HG03103 (cell line): ENCODE measurements around the gene CHST10.
A peak's percentile ranks its signal among the peaks of the same experiment; 100 is the strongest.
"Not testable (repeated sequence)": the region's sequence is repeated elsewhere in the genome, so short reads cannot be mapped to it uniquely, and the experiment has no call there.

Experiments used
- ATAC-seq: cut with Tn5 transposase; IDR thresholded peaks from one replicate; pipeline ENCODE4 v1.9.1; 2021; ENCODE audit warnings: low read depth; ENCODE audit not compliant: unreplicated experiment

Gene CHST10

DNA sequence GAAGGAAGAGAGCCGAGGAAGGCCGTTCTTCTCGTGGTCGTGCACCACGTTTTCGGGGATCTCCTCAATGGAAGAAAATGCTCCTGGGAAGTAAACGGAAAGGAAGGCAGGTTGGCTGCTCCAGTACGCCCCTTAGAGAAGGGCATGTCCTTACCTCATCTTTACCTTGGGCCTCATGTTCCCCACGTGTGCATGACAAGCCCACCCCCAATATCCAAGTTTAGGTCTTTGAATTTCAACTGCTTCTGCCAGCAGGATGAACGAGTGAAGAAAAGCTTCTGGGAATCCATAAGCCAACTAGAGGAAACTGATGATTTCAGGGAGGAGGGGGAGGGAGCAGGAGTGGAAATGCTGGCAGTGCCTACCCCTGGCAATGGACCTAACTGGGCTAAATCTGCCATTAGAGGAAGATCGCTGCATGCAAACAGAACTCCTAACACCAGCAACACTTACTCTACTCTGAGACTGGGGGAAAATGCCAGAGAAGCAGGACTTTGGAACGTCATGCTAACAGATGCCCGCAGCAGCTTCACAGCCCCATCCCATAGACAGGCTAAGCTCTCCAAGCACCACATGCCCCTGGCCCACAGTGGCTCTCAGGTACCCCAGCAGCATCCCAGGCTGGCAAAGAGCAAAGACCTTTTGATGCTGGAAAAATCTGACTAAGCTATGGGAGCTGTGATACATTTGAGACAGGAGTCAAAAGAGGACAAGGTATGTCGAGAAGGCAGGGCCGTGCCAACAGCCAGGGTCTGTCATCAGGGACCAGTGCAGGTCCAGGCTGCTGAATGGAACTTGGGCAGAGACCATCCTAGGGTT lies 21.7 kb downstream of the CHST10 start:
- ATAC-seq = no peak

DNA sequence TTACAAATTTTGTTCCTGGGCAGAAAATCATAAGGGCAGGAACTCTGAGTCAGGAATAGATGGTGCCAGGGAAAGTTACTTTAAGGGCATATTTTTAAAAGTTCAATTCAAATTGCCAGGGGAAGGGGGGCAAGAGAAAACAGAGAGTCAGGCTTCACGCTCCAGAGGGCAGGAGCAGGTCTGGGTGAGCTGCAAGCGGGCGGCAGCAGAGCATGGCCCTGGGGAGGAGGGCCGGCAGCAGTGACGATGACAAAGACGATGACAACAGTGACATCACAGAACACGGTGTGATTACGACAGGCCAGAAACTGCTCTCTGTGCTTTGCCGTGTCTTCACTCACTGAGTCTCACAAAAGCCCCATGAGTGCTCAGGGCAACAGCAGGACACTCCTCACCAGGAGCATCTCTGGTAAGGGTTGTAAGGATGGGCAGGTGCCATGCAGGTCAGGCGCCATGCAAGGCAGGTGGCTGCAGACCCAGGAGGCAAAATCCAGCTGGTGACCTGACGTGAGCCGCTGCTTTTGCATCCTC lies 23.3 kb downstream of the CHST10 start:
- peak; percentile 46 for ATAC-seq

DNA sequence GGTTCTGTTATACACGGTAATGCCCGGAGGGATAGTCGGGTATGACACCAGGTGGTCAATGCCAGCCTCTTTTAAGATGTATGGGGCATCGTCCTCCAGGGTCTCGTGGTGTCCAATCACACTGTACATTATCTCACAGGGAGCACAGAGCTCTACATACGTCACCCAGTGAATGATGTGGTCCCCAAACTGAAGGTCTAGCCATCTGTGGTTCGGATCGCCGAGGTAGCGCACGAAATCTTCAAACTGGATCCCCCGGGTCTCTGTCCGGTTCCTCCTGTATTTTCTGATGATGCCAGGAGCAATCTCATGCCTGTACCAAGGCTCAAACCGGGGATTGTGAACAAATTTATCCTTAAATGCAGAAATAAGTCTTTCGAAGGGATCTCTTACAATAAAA lies 24.1 kb downstream of the CHST10 start:
- ATAC-seq = no peak

DNA sequence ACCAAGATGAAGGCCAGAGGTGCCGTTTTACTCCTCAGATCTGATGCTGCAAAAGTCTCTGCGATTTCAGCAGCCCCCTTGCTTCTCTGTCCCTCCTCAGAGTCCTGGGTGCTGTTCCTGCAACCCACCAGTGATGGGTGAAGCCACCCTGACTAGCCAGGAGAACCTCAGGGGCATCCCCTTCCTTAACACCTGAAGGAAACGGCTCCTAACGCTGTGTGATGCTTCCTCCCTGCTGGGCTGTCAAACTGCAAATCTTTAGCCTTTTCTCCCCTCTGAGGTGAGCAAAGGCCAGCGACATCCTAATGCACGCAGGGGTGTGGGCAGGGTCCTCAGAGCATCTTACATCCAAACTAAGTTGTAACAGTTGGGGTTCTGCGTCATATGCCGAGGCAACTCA lies 24.8 kb downstream of the CHST10 start:
- ATAC-seq = no peak

DNA sequence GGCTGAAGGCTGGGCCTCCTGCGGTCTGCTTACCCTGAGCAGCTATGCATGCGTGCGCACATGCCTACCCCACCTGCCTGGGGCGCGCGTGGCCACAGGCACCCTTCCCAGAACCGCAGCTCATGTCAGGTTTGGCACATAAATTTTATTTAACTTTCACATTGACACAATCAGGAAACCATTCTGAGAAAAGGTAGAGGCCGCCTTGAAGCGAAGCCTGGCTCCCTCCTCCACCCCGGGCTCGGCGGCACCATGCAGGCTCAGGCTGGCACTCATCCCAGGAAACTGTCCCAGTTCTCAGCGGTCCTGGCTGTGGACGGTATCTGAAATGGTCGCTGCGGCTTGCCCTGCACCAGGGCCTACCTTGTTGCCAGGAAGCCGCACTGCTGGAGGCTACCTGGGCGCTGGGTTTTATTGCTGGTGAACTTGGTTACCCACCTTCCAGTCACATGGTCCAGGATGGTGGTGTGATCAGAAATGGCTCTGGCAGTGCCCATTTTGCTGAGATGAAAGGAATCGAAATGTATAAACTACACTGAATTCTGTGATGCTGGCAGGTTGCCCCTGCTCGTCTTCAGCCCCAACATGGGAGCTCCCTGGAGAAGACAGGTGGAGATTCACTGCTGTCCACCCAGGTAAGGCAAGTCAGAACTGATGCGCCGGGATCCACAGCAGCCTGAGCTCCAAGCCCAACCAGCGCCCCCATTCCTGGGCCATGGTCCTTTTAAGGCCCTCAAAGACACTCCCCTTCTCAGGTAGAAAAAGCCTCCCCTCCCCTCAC lies 25.5 kb downstream of the CHST10 start:
- ATAC-seq = no peak

DNA sequence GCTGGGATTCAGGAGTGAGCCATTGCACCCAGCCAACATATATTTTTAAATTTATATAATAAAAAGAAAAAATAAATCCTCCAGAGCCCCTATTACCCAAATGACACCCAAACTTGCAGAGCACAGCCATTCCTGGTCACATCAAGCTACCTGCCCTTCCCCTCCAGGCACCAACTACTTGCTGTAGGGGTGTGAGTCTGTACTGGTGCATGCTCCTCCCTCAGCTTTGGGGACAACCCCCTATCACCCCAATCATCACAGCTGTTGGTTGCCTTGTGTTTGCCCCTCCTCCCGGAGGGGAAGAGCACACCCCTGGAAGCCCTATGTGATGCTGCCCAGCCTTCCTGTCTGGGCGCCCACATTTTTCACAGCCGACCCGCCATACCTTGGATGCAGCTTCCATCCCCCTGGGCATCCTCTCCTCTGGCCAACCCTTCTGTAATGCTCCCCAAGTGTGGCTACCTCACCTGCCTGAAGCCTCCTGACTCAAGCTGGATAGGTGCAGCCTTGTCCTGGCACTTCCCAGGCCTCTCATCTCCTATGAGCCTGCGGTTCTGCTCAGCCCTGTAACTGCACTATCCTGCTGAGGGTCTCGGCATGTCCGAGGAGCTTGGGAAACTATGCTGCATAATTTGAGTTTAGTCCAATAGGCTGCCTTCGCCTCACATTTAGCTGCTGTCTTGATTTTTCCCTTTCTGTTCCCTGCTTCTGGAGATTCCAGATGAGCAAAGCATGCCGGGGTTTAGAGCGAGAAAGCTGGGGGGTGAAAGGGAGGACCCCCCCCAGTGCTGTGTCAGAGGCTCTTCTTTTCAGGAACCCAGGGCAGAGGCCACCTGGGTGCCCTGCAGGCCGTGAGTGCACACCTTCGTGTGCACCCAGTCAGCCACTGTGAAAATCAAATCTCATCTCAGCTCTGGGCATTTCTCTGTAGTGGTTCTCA lies 27.2 kb downstream of the CHST10 start:
- ATAC-seq = no peak

DNA sequence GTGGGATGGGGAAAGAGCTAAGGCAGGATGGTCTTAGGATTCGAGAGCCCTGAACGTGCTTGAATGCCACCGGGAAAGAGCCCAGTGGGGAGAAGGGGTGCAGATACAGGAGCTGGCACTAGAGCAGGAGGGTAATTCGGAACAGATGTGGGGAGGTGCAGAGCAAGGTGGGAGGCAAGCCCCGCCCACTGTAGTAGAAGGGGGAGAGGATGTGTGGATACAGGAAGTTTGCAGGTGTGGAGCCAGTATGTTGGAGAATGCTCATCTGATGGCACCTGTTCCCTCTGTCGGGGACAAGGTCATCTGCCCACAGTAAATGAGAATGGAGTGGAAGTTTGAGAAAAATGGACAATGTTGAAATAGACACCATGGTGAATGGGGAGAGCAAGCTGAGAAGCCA lies 28.8 kb downstream of the CHST10 start:
- no peak for ATAC-seq

DNA sequence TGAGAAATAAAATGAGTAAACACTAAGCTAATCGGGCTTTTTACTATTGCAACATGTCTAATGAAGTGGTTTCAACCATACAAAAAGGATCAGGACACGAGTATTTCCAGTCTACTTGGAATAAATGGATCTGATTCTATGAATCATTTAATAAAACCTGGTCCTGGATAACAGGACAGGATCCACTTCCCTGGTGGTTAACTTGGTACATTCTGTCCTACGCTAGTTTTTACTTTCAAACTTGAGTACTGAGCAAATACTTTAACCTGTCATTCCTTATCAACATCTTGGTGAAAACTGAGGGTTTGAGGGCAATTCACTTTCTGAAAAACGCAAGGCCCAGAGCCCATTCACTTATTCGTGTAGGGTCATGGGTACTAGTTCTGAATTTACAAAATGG lies 33.5 kb downstream of the CHST10 start:
- no peak for ATAC-seq

DNA sequence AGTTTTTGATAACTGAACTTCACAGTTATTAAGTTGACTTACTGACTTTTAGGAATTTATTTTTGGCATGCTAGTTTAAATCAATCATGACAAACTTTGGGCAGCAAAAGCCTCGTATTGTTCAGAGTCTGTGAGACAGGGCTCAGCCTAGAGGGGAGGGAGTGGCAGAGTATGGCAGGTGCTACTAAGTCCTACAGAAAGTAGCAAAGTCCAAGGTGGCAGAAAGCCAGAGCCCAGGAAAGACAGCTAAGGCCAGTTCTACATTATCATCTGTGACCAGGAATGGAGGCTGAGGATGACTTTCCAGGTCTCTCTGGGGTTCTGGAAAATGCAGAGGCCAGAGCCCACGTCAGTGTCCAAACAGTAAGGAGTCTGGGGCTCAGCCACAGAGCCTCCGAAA lies 34.2 kb downstream of the CHST10 start:
- ATAC-seq = no peak

DNA sequence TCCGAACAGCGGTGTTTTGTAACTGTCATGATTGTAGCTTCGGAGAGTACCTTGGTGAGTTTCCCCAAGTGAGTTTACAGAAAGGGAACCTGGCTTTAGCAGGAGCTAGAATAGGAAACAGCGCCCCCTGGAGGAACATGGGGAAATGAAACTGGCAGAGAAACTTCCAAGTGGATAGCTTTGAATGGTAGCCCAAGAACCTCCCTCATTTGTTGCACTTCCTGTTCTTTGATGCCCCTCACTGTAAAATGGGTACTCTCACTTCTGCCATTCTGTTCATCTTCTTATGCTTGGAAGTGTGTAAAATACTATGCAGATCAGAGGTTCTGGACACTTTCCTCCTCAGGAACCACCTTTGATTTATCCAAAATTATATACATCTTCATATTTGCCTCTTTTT lies 36.2 kb downstream of the CHST10 start:
- ATAC-seq = no peak

DNA sequence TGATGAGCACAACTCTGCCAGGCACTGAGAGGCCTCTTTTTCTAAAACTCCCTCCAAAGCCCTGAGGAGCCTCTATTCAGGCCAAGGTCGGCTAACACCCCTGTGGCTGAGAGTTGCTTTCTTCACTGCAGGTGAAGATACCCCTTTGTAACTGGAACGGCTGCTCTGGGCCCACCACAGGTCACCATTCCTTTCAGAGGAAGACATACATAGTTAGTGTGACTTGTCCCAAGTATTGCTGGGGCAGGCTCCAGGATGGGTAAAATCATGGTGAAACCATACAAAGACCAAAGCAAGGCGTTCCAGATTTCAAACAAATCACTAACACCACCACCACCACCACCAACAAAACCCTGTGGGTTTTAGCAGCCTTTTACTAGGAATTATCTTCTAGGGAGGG lies 36.8 kb downstream of the CHST10 start:
- no peak for ATAC-seq

DNA sequence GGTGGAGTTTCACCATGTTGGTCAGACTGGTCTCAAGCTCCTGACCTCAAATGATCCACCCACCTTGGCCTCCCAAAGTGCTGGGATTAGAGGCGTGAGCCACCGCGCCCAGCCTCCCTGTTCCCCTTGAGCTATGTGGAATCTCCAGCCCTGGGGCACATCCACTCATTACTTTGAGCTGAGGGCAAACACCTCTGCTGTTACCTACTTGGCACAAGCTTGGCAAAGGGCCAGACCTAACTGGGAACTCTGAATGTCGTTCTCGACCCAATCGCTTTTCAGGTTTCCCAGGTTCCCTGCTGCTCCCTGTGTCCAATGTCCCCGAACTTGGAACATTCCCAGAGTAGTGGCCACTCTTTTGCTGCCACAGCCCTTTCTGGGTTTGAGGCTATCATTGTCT lies 40.6 kb downstream of the CHST10 start:
- no peak for ATAC-seq

DNA sequence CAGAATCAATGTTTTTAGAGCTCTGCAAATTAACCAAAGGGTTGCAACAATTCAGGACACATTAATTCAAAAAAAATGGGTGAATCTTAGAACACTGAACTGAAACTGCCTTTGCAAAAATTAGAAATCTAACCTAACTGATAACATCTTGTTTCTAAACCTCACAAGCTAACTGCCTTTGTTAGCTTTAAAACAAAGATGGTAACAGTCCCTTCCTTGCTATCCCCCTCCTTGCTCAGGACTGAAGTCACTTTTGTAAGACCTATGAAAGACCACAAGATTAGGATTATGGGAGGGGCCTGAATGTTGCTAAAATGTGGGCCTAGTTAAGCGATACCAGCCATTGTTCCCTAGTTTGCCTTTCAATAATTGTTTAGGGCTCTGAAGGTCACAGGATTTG lies 50.3 kb downstream of the CHST10 start:
- no peak for ATAC-seq

DNA sequence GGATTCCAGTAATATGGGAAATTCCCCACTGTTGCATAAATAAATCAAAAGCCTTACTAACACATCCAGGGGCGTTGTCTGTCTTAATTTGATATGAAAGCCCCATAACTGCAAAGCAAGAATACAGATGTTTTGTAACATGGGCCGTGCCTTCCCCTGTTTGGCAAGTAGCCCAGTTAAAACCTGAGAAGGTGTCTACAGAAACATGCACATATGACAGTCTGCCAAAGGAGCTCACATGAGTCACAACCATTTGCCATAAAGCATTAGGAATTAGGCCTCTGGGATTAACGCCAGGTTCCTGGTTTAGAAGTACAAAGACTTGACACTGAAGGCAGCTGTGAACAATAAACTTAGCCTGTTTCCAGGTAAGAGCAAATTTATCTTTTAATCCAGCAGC lies 52.0 kb downstream of the CHST10 start:
- no peak for ATAC-seq

DNA sequence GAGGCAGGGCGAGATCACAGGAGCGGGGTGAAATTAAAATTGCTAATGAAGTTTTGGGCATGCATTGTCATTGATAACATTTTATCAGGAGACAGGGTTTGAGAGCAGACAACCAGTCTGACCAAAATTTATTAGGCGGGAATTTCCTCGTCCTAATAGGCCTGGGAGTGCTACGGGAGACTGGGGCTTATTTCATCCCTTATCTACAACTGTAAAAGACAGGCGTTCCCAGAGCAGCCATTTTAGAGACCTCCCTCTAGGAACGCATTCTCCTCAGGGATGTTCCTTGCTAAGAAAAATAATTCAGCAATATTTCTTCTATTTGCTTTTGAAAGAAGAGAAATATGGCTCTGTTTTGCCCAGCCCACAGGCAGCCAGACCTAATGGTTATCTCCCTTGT lies 55.2 kb downstream of the CHST10 start:
- not testable (repeated sequence) for ATAC-seq

DNA sequence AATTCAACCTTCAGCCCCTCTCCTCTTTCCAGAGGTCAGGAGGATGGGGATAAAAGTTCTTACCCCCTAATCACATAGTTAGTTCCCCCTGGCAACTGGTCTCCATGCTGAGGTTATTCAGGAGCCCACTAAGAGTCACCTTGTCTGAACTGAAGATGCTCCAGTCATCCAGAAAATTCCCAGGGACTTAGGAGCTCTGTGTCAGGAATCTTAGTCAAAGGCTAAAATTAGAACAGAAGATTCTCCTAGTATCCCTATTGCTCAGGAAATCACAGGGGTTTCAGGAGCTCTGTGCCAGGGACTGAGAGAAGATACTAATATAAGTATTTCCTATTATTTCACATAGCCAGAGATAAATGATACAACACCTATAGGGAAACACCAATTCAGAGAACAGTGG lies 57.9 kb downstream of the CHST10 start:
- ATAC-seq = no peak

DNA sequence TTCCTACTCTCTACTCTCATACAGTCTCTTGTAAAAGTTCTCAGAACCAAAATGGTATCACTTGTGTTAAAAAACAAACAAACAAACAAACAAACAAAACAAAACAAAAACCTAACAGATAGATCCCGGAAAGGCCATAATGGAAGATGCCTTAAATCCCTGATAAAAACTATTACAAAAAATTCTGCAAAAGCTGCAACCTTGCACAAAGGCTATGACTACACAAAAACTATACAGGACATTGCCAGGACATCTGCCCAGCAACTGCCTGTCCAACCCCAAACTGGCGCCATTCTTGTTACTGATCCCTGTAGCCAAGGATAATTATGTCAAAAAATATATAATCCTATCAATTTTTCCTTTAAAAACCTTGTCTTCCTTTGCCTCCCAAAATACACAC lies 58.9 kb downstream of the CHST10 start:
- ATAC-seq = no peak

DNA sequence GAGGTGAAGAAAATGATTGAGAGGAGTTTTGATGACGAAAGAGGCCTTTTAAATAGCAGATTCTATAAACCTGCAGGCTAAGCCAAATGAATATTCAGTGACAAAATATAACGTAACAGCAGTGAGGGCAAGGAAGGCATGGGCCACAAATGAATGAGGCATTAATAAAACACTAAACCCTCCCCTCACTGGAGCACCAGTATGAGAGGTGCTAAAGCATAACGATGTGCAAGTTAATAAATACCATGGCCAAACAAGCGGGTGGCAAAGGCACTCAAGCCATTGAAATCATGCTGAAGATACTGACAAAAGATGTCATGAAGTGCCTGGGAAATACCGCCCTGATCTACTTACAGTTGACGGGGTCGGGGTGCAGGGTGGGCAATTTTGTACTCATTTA lies 64.9 kb downstream of the CHST10 start:
- no peak for ATAC-seq

DNA sequence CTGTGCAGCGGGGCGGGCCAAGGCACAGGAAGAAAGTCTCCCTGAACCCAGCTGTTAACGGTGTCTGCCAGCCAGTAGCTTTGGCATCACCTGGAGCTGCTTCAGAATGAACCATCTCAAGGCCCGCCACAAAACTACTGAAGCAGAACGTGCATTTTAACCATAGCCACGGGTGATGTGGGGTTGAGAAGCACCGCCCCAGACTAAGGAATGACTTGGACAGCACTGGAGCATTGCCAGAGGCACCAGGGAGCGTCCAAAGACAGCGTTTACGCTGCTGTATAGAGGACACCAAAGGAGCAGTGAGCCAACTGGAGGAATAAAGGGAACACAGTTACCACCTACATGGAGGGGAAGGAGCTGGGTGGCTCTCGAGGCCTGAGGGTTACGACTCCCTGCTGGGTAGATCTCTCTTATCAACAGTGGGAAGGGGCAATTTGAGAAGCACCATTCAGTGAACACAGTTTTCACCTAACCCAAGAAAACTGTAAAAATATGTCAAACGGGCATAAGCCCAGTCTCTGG lies 66.7 kb downstream of the CHST10 start:
- ATAC-seq = no peak

DNA sequence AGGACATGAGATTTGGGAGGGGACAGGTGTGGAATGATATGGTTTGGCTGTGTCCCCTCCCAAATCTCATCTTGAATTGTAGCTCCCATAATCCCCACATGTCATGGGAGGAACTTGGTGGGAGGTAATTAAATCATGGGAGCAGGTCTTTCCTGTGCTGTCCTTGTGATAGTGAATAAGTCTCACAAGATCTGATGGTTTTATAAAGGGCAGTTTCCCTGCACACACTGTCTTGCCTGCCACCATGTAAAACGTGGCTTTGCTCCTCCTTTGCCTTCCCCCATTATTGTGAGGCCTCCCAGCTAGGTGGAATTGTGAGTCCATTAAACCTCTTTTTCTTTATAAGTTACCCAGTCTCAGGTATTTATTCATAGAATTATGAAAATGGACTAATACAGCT lies 72.3 kb downstream of the CHST10 start:
- not testable (repeated sequence) for ATAC-seq
